Omental fat pad (tissue), 4 donors: ENCODE results near the gene SHROOM2. TPM values are rescaled to one million over a fixed set of nuclear protein-coding genes. Genes with fewer than 3 reads are reported as not detected.

Source experiments
- ATAC-seq: fragments of 150-250 bp; one replicate; pipeline ENCODE4 v1.9.1; 2016; ENCODE audit warnings: mild to moderate bottlenecking, moderate library complexity; ENCODE audit not compliant: low FRiP score
- DNase-seq: peaks from one replicate; pipeline ENCODE4 v3.0.0-alpha.2; 2019; ENCODE audit warnings: low spot score
- CTCF ChIP-seq, 3 donors: fragments of 450-650 bp; IDR thresholded peaks; one replicate each; pipeline ENCODE4 v1.5.1; 2016 to 2017; ENCODE audit warnings: antibody characterized with exemption in 3 of 3, mild to moderate bottlenecking in 3 of 3, moderate library complexity in 2 of 3
- total RNA-seq, 4 donors: library from RNA; depleted of rRNA; stranded (reverse); fragments of >200 nt; gene quantifications; one replicate each; pipeline ENCODE4 v1.1.0, GENCODE V29; 2016

SHROOM2 gene
- total RNA-seq, 4 donors from 2014 or later = 0.88 to 2.4 (median 2.1) TPM

- no peak for ATAC-seq
- TF ChIP-seq CTCF (IDR thresholded peaks at IDR 0.05) = no peak
- DNase-seq = no peak
Measured at GRCh38 chrX:9747644-9748043, 38.6 kb upstream of the SHROOM2 start.

DNA sequence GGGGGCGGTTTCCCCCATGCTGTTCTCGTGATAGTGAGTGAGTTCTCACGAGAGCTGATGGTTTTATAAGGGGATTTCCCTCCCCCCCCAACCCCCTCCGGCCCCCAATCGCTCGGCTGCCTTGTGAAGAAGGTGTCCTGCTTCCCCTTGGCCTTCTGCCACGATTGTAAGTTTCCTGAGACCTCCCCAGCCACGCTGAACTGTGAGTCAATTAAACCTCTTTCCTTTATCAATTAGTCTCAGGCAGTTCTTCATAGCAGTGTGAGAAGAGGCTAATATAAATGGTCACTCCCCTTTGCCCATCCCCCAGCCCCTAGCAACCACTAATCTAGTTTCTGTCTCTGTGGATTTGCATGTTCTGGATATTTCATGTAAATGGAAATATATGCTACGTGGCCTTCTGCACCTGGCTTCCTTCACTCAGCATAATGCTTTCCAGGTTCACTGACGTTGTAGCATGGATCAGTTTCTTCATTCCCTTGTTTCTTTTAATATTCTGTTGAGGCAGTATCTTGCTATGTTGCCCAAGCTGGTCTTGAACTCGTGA is 37.0 kb upstream of the SHROOM2 start:
- ATAC-seq (no peak), DNase-seq (no peak)
- TF ChIP-seq CTCF (IDR thresholded peaks at IDR 0.05) = no peak

- ATAC-seq (no peak), DNase-seq (no peak)
- no peak for TF ChIP-seq CTCF (IDR thresholded peaks at IDR 0.05)
Measured at GRCh38 chrX:9757366-9757765, 28.9 kb upstream of the SHROOM2 start.

DNA sequence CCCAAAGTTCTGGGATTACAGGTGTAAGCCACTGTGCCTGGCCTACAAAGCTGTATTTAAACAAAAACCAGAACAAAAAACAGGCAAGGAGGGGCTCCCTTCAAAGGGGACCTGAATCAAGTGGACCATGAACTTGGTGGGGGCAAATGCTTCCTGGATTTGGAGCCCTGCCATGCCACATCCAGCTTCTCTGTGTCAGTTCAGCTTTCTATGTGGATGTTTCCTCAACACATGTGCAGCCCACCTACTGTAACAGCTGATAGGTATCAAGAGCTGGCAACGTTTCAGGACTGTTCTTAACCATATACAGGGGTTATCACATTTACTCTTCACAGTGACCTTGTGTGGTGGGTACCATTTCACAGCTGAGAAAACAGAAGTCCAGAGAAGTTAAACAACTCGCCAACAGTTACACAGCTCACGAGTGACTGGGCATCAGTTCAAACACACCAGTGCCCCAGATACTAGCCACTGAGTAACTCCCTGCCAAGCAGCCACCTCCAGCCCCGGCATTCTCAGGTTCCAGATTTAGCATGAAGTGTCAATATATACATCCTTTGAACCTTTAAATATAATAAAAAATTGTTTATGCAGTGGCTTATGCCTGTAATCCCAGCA is 28.1 kb upstream of the SHROOM2 start:
- DNase-seq (no peak), ATAC-seq (no peak)
- no peak for TF ChIP-seq CTCF (IDR thresholded peaks at IDR 0.05)

DNA sequence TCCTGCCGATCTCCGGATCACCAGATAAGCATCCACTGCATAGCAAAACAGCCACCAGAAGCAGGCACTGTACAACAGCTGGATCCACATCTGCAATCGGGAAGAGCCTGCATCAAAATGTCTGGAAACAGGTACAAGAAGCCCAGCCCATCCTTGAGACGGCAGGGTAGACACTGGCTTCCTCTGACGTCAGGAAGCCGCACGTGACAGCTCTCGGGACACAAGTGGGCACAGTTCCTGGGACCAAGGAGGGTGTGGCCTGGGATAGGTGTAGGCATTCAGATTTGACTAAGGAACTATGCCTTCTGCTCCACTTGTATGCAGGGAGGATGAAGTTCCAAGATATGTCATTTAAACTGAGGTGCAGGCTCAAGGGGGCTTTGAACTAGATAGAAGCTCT is 26.9 kb upstream of the SHROOM2 start:
- no peak for TF ChIP-seq CTCF (IDR thresholded peaks at IDR 0.05)
- ATAC-seq (no peak), DNase-seq (no peak)

DNA sequence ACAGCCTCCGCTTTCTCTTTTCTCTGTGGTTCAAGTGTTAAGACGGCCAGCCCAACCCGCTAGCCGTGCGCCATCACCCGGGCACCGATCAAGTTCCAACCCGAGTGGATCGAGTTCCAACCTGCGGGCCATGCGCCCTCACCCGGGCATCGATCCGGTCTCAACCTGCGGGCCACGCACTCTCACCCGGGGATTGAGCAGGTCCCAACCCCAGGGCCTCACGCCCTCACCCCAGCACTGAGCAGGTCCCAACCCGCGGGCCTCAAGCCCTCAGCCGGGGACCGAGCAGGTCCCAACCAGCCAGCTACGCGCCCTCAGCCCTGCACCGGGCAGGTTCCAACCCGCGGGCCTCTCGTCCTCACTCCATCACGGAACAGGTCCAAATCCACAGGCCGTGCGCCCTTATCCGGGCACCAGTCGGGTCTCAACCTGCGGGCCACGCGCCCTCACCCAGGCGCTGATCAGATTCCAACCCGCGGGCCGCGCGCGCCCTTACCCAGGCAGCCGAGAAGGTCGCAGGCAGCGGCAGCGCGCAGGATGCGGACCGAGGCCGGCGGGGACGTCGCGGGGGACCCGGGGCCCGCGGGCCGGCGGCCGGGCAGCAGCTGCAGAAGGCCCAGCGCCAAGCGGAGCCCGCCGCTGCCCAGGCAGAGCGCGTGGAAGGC is 21.0 kb upstream of the SHROOM2 start:
- no peak for TF ChIP-seq CTCF (IDR thresholded peaks at IDR 0.05)
- DNase-seq = no peak
- peak; percentile 25 for ATAC-seq

DNA sequence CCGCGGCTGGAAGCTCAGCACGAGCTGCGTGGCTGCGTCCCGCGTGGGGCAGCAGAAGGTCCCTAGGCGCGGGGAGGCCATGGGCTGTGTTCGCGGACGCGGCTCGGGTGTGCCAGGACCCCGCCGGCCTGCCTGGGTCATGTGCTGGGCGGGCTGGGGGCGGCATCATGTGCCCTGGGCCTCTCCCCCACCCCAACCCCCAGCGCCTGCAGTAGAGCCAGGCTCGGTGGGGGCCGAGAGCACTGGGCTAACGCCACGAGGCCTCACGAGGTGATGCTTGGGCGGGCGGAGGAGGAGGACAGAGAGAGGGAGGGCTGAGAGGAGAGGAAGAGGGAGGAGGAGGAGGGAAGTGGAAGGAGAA is 20.5 kb upstream of the SHROOM2 start, which contains the start of gene GPR143:
Gene GPR143 (minus strand): TSS at position 111 of the 361 bp plus-strand sequence. CDS start 30 bp downstream, at position 81.
- no peak for TF ChIP-seq CTCF (IDR thresholded peaks at IDR 0.05)
- DNase-seq (no peak), ATAC-seq (peak; percentile 46)
